PFSK-1 (cell line): ENCODE data around the gene ZNF202.

Source experiments
- FOXP2 ChIP-seq: optimal IDR thresholded peaks from 2 replicates; pipeline ENCODE3; 2011; ENCODE audit warnings: borderline replicate concordance, control low read depth, inconsistent platforms; ENCODE audit not compliant: insufficient read depth; ENCODE audit errors: extremely low read length, extremely low read depth
- POLR2AphosphoS5 ChIP-seq: IDR thresholded peaks from 2 replicates; pipeline ENCODE4 v1.6.1; 2012; ENCODE audit warnings: low read depth, mild to moderate bottlenecking, control low read depth, low read length, moderate library complexity
- SIN3A ChIP-seq: IDR thresholded peaks from 2 replicates; pipeline ENCODE4 v1.6.1; 2012; ENCODE audit warnings: mild to moderate bottlenecking, low read length, moderate library complexity, borderline replicate concordance; ENCODE audit not compliant: insufficient read depth
- TAF1 ChIP-seq: IDR thresholded peaks from 2 replicates; pipeline ENCODE4 v1.6.1; 2012; ENCODE audit warnings: low read length, control low read depth, borderline replicate concordance; ENCODE audit not compliant: insufficient read depth
- TF ChIP-seq, protein P1 (sequence below), 2 experiments: IDR thresholded peaks; 2 replicates each; pipeline versions ENCODE4 v1.6.1 to v1.8.0; 2011 to 2012; ENCODE audit warnings: low read depth in 2 of 2, low read length in 2 of 2, control low read depth in 1 of 2, inconsistent platforms in 1 of 2, mild to moderate bottlenecking in 1 of 2, moderate library complexity in 1 of 2; ENCODE audit not compliant: insufficient read depth in 1 of 2

ZNF202 gene

GRCh38 chr11:123695231-123695630 lies 46.2 kb downstream of the ZNF202 start:
- no peak for TF ChIP-seq SIN3A
- no peak for TF ChIP-seq POLR2AphosphoS5
- TF ChIP-seq TAF1, result no peak
- no peak for TF ChIP-seq FOXP2
- TF ChIP-seq, protein P1, sequence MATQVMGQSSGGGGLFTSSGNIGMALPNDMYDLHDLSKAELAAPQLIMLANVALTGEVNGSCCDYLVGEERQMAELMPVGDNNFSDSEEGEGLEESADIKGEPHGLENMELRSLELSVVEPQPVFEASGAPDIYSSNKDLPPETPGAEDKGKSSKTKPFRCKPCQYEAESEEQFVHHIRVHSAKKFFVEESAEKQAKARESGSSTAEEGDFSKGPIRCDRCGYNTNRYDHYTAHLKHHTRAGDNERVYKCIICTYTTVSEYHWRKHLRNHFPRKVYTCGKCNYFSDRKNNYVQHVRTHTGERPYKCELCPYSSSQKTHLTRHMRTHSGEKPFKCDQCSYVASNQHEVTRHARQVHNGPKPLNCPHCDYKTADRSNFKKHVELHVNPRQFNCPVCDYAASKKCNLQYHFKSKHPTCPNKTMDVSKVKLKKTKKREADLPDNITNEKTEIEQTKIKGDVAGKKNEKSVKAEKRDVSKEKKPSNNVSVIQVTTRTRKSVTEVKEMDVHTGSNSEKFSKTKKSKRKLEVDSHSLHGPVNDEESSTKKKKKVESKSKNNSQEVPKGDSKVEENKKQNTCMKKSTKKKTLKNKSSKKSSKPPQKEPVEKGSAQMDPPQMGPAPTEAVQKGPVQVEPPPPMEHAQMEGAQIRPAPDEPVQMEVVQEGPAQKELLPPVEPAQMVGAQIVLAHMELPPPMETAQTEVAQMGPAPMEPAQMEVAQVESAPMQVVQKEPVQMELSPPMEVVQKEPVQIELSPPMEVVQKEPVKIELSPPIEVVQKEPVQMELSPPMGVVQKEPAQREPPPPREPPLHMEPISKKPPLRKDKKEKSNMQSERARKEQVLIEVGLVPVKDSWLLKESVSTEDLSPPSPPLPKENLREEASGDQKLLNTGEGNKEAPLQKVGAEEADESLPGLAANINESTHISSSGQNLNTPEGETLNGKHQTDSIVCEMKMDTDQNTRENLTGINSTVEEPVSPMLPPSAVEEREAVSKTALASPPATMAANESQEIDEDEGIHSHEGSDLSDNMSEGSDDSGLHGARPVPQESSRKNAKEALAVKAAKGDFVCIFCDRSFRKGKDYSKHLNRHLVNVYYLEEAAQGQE (IDR thresholded peaks at IDR 0.05; ENCODE audit: insufficient read depth in 1 of 2, low read depth in 2 of 2, low read length in 2 of 2), result no peak

DNA sequence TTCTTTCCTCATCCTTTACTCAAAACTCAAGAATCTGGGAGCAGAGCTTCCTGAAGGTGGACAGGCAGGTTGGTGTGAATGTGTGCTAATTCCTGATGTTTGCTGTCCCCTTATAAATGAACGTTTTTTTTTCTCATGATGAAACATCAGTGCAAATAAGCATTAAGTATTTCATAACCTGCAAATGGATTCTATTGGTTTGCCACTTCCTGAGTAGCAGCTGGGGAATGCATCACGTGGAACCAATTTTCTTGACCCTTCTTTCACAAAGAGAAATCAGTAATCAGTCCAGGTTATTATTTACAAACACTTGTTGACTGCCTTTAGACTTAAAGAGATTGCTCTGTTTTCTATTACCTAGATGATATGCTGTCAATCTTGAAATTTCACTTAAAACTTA lies 46.9 kb downstream of the ZNF202 start:
- no peak for TF ChIP-seq SIN3A
- no peak for TF ChIP-seq POLR2AphosphoS5
- no peak for TF ChIP-seq FOXP2
- TF ChIP-seq, protein P1 (IDR thresholded peaks at IDR 0.05; ENCODE audit: insufficient read depth in 1 of 2, low read depth in 2 of 2, low read length in 2 of 2), result no peak

DNA sequence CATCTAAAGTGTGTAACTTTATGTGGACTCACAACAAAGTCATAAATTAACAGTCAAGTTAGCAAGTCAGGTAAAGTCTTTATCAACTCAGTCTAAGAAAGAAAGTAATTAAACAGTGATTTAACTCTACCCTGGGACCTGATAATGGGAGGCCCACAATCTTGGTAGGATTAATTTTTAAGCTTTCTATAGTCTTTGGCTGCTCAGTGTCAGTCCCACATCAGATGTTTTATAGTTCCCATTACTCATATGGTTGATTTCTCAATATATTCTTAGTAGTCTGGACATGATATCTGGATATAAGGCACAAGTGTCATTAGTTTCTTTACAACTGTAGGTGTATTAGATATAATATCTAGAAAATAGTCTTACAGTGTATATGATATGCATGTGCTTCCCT lies 48.5 kb downstream of the ZNF202 start:
- no peak for TF ChIP-seq TAF1
- no peak for TF ChIP-seq FOXP2
- no peak for TF ChIP-seq POLR2AphosphoS5
- TF ChIP-seq, protein P1 (IDR thresholded peaks at IDR 0.05; ENCODE audit: insufficient read depth in 1 of 2, low read depth in 2 of 2, low read length in 2 of 2), result no peak
- no peak for TF ChIP-seq SIN3A

GRCh38 chr11:123690485-123690884 lies 51.0 kb downstream of the ZNF202 start:
- TF ChIP-seq FOXP2, result no peak
- no peak for TF ChIP-seq POLR2AphosphoS5
- TF ChIP-seq TAF1, result no peak
- TF ChIP-seq, protein P1 (IDR thresholded peaks at IDR 0.05; ENCODE audit: insufficient read depth in 1 of 2, low read depth in 2 of 2, low read length in 2 of 2), result no peak
- TF ChIP-seq SIN3A, result no peak

GRCh38 chr11:123684601-123685000 lies 56.9 kb downstream of the ZNF202 start:
- TF ChIP-seq POLR2AphosphoS5, result no peak
